Stimulated activated CD4-positive, alpha-beta T cell treated with anti-CD3 and anti-CD28 coated beads, Interleukin-4, amount 100 ng/mL, for 24 hours (primary cell): ENCODE data around the gene SH3PXD2B.
A peak's percentile ranks its signal among the peaks of the same experiment; 100 is the strongest.

ENCODE experiments used
- DNase-seq: peaks from one replicate; pipeline ENCODE4 v3.0.0-alpha.2; 2020

Gene SH3PXD2B

DNA sequence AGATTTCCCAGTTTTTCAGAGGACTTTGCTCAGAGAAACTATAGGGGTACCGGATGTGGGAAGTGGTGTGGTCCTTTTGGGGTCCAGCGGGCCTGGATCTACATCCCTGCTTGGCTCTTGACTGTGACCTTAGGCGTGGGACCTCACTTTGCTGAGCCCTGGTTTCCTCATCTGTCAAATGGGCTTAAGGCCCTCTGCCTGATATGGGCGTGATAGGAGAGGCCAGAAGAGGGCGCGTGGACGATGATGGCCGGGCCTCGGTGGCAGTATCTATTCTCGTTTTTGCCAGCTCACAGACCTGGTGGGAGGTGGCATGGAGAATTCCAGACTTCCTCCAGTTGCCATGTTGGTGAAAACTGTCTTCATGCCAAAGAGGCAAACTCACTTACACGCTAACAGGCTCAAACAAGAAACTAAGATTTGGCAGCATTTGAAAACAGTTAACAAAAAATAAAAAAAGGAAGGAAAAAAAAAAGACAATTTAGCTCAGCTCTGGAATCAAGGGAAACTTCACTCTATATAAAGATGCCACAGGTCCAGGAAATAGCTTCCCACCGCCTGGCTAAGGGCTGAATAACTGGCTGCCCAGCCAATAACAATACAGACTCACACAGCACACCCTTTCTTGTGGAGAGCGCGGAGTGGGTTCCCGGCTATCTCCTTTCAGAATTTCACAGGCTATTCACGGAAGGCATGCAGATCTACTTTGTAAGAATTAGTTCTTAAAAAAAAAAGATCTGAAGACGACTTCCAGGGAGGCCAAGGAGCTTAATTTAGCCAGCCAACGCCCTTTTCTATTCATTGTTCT, 1.7 kb downstream of the SH3PXD2B start:
- no peak for DNase-seq

DNA sequence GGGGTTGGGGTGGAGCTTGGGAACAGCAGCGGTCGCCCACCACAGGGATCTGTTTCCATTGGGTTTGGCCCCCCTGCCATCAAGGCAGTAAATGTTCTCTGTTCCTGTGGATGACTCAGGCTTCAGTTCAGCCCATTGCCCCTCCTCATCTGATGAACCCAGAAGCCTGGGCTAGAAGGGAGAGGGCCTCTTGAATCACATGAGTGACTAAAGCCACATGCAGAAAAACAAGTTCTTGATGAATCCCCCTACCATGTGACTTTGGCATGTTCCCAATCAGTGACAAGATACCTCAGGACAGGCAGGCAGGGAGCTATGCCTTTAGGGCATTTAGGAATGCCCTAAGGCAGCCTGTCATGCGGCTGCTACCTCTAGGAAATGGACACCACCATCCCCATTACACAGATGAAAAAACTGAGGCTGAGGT, 2.5 kb downstream of the SH3PXD2B start:
- DNase-seq = no peak

DNA sequence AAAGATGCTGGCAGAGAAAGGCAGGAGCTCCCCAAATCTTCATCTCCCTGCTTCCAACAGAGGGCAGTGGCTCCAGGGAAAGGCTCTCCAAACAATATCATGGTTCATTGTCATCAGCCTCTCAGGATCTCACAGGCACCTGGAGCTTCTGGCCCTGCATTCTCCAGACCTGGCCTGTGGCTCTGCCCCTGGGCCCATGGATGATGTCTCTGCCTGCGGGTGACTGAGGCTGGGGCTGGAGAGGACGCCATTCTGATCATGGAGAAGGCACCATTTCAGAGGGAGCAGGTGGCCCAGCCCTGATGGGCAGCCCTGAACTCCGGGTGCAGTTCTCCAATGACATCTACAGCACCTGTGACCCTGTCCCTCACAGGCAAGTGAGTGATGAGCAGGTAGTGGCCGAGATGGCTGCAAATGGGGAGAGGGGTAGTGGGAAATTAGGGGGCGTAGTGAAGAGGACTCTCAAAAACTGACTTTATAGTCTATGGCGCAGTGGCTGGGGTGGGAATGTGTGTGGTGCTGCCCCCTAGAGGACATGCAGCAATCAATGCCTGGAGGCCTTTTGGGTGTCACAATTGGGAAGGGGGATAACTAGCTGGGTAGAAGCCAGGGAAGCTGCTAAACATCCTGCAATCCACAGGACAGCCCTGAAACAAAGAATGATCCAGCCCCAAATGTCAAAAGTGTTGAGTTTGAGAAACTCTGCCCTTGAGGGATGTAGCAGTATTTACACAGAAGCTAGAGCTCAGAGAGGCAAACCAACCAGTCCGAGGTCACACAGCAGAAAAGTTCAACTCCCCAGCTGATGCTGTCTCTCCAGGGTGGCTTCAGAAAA, 3.2 kb downstream of the SH3PXD2B start:
- DNase-seq = peak; percentile 49

DNA sequence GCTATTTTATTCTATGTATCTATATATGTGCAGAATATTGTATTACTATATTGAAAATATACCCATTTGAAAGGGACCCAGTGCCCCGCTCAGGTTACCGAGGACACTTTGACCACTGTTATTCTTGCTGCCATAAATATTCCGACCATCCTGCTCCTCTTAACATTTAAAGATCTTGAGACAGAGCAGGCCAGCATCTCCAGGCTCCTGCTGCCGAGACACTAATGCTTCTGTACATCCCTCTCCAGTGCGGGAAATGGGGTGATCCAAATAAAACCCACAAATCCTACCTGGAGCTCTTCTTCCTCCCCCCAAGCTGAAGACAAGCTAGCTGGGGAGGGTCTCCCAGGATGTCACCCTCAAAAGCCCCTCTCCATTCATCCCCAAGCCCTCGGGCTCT, 3.9 kb downstream of the SH3PXD2B start:
- DNase-seq = no peak

DNA sequence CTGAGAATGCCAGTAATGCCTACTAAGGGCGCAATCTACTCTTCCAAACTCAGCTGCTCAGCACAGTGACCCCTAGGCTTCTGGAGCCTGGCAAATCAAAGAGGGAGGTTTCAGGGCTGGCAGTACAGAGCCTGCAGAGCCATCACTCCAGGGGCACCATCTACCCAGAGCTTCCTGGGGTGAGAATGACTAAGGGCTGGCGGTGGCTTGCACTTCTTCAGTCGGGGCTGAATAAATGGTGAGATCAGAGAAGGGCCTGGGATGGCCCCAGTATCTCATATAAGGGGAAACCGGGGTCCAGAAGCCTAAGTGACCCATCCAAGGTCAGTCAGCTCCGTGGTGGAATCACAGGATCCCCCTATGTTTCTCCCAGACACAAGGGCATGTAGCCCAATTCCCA, 5.3 kb downstream of the SH3PXD2B start:
- no peak for DNase-seq

DNA sequence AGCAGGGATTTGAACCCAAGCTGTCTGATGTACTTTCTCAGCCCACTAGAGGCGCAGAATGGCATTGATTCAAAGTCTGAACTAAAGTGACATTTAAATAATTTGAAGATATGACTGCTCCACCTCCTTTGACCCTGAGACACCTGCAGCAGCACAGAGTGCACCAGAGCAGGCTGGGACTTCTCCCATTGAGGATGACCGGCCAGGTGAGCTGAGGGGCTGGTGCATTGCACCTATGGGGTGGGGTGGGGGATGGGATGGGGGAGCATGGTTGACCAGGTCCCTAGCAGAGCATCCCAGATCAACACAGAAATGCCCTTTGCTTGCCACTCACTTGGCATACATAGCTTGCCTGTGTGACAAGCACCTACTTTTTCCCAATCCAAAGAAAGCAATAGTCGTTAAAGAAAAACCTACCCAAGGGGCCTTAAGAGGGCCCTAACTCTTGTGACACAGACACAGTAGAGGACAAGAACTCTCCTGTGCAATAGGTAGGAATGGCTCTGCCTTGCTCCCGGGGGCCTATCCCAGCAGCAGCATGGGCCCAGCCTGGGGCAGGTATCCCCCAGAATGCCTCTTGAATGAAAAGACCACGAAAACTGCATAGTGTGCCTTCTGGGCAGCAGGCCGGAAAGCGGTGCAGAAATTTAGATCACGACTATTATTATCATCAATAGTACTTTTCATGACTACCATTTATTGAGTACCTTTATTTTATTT, 6.5 kb downstream of the SH3PXD2B start:
- DNase-seq = no peak

DNA sequence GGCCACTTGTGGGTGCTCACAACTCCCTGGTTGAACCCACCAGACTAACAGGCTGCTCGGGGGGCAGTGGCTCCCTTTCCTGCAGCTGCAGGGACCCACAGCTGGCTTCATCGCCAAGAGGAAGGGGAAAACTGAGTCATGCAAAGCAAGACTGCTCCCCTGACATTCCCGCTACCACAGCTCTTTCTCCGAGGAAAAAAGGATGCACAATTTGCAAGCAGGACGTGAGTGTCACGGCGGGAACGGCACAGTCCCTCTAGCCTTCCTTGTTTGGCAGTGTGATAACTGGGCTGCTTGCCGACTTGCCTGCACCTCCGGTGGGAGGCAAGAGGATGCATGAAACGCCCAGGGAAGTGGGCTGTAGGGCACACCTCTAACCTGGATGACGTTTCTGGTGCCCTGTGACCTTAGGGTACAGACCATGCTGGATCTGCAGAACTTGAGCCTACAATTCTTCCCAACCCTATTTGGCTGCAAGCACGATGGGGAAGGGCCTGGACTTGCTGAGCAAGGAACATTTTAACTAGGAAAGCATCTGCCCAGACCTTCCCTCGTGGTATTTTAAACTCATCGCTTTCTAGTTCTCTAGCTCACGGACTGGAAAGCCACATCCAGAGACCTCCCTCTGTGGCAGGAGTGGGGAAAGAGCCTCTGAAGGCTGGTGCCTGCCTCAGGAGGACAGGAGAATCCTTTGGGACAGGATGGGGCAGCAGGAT, 7.8 kb downstream of the SH3PXD2B start:
- no peak for DNase-seq

DNA sequence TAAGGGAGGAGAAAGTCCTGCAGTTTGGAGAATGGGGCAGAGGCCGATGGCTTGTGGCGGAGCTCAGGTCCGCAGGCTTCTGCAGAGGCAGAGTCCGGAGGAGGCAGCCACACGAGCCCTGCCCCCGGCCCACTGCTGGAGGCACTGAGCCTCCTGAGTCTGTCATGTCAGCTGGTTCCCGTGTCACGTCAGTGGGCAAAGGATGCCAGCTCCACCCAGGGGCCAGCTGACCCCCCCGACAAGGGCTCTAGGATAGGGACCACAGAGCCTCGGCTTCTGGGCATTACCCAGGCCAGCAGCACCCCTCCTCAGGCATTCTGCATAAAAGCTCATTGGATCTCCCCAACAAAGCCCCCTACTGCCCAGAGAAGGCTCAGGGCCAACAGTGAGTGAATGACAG, 8.5 kb downstream of the SH3PXD2B start:
- DNase-seq = no peak

DNA sequence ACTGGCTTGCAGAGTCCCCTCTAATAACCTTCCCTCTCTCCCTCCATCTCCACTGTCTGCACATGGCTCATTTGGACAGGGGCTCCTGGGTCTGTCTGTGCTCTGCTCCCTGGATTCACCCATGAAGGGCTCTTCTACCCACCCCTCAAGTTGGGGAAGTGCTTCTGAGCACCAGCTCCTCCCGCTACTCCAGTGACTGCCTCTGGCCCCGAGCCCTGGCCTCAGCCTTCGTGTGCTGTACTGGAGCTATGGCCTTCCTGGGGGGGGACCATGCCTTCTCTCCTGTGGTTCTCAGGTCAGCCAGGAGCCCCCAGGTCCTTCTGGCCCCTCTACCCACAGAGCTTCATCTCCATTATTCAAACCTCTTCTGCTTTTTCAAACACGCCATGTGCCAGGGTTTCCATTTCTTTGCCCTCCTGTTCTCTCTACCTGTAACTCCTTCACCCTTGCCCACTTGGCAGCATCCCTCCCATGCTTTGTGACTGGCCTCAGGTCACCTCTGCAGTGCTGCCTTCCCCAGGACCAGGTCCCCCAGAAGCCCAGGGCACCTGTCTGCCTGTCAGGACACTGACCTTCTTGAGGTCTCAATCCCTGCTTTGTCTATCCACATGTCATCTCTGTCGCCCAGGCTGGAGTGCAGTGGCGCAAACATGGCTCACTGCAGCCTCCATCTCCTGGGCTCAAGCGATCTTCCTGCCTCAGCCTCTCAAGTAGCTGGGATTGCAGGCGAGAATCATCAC, 9.5 kb downstream of the SH3PXD2B start:
- DNase-seq = no peak

DNA sequence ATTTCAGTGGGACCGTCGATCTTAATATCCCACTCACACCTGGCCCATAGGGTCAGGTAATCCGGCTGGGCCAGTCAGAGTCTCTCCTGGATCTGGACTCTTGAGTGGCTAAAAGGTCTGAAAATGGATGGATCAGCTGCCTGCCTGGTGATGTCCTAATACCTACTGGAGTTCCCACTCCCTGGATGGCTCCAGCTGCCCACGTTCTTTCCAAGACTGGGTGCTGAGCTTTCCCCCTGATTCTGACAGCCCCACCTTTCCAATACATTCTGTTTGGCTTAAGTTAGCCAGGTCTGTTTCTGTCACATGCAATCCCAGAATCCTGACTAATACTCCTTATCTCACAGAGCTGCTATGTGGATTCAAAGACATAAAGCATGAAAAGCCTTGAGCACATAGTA, 10.2 kb downstream of the SH3PXD2B start:
- no peak for DNase-seq

DNA sequence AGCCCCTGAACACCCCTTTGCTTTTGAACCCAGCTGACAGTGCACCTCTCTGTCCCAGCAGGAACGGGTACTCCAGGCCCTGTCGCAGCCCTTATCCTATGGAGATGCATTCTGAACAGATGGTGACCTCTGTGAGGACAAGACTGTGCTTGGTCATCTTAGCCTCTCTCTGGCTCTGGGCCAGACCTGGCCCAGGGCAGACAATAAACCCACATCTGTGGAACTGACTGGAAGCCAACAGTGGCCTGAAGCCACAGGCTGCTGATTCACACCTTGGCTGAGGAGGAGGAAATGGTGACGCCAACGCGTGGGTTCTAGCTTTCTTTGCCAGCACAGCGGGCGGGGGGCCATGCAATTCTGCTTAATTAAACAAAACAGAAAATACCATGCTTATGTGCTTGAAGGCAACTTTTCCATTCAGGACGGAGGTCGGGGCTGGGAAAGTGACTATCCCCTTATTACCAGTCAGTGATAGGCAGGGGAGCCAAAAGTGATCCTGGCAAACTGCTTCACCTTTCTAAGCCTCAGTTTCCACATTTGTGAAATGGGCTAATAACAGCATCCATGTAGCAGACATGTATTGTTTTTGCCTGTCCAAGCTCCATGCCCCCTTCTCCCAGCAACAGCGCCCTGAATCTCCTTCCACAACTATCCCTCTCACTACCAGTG, 10.8 kb downstream of the SH3PXD2B start:
- DNase-seq = peak; percentile 60

DNA sequence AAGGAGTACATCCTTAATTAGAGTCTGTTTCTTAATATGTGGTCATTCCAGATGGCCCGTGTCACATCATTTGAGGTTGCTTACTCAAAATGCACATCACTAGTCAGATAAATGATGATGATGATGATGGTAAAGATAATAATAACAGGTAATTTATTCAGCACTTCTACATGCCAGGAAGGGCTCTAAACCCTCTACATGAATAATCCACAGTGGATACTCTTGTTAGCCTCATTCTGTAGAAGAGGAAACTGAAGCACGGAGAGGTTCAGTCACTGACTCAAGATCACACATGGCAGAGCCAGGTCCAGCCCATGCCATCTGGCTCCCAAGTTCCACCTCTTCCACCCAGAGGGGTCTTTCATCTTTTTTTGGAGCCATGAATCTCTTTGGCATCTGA, 11.7 kb downstream of the SH3PXD2B start:
- no peak for DNase-seq

DNA sequence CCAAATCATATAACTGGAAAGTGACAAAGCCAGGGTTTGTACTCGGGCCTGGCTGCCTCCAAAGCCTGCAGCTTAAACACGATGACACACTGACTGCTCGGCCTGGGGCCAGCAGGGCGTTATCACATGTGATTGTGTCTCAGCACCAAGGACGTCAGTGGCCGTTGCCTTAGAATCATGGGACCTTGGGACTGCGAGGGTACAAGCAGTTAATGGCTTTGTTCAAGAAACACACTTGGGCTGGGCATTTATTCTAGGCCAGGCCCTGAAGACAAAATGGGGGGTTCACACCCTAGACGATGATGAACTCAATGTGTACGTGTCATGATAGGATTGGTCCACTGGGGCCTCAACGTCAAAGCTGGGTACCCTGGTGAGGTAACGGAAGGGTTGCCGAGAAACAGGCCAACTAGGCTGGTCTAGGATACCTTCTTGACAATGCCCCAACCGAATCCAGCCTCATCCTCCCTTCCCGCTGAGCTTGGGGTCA, 13.0 kb downstream of the SH3PXD2B start:
- no peak for DNase-seq

DNA sequence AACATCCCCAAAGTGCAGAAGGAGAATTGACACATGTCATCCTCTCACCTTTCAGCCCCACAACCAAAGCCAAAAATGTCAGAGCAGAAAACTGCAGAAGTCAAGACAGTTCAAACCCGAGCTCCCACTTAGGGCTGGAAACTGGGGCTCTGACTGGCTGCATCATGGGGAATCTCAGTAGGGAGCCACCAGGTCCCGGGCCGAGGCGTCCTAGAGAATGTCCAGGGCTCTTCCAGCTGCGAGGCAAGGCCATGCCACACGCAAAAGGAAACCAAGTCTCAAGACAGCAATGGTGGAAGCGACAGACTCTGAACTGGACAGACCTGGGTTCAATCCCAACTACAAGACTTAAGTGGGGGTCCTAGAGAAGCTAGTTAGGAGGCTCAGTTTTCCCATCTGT, 13.8 kb downstream of the SH3PXD2B start:
- DNase-seq = no peak

DNA sequence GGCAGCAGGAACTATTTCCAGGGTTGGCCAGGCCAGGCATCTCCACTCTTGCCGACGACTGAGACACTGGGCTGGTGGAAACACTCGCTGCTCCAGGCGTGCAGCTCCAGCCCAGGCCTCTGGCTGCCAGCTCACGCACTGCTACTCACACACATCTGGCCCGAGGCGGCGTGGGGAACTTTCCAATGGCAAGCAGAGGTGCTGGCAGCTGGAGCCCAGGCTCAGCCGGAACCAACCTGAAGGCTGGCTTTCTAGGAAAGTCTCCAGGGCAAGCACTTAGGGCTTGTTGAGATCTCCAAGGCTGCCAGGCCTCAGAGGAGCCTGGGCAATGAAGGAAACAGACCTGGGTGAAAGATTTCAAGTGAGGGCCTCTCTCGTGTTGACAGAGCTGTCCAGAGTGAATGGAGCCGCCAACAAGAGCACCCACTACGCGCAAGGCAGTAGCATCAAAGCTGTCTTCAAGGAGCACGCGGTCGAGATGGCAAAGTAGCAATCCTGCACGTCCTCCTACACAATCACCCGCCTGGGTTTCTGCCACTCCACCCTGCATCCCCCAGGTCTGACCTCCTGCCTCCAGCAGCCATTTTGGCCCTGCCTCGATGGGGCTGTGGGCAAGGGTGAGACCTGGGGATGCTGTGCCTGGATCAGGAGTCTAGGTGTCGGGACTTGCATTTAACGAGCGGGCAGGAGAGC, 14.4 kb downstream of the SH3PXD2B start:
- DNase-seq = no peak

DNA sequence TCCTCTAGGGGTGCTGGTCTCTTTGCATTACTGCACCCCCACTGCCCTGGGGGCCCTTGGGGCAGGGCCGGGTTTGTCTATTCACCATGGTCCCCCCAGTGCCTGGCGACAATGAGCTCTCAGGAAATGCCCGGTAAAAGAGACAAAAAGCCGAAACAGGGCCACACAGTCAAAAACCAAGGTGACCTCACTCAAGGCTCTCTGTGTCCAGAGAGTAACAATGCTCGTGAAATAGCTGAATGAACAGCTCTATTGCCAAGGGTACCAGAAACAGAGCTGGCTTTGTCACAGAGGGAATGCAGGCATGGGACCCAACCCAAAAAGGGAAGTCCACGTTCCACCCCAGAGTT, 16.0 kb downstream of the SH3PXD2B start:
- no peak for DNase-seq

DNA sequence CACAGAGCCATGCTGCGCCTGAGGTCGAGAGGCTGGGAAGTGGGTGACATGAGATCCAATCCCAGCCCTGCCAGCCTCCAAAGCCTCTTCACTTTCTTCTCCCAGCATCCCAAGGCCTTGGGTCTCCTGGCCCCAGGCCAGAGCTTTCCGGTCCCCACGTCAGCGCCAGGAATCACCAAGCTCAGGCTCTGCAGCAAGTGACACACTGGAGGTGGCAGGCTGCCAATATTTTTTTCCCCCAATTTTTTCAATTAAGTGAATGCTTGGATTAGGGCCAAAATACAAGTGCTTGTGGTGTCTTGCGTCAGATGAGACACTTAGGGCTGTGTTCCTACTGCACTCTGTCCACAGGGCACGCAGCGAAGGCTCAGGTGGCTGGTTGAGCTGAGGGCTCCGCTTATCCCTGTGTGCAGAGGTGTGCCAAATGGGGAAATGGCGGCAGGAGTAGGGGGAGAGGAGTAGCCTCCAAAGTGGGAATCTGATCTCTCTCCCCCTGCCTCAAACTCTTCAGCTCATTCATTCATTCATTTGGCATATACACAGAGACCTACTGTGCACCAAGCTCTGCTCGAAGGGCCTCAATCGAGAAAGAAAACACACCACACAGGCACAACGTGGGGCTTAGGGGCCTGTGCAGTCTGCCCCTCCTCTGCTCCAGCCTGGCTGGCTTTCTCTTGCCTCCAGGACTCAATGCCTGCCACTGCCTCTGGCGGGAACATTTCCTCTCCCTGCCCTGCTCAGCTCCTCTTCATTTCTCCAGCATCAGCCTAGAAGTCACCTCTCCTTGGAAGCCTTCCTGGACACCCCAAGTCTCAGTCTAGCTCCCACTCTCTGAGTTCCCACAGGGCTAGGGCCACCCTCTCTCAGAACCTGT, 16.6 kb downstream of the SH3PXD2B start:
- no peak for DNase-seq

DNA sequence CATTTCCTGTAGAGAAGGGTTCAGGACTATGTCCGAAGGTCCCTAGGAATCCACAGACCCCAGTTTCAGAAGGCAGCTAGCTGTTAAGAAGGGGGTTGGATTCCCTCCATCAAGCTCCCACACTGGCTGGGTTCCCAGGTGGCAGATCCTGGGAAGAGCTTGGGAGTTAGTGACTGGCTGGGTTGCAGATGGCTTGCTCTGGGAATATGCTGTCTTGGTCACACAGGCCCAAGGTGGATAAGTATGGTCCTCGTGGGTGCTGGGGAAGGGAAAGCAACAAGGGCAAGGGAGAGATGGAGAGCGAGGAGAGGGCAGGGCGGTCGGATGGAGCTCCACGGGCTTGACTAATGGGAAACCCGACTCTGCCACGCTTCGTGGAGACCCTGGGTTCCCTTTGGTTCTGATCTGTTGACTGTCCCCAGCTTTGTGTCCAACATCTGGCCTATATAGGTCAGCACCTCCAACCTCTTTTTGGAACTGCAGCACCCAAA, 17.4 kb downstream of the SH3PXD2B start:
- DNase-seq = no peak

DNA sequence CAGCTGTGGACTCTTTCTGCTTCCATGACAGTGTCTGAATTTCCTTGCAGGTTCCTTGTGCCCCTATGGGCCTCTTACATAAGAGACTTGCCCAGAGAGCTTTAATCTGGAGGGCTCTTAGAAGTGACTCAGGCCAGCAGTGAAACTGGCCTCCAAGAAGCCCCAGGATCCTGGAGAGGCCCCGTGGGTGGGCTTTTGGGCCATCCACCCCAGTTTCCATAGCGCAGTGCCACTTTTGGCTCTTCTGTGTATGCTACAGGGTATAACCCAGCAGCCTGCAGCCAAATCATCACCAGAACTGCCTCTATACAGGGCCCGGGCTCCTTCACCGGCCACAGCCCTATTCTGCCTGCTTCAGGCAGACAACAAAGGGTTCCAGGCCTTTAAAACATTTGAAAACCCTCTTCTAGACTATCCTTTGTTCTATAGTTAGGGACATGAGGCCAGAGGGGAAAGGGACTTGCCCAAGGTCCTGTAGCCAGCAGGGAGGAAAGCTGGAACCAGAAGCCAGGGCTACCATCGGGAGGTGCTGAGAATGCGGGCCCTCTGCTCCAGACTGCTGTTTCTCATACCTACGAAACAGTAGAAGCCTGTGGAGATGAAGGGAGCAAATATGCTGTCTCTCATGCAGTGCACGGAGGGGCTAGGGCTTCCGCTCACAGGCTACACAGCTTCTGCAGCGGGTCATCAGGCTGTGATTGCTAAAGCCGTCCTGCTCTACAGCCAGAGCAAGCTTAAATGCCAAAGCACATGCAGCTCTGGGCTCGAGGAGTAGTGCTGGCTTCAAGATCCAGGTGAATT, 18.0 kb downstream of the SH3PXD2B start:
- DNase-seq = no peak
